GM23248 (cell line): Measurements from ENCODE around the gene SLC13A3.

ENCODE experiments used
- EZH2 ChIP-seq: fragments of 200-600 bp; sonication (generic); IDR thresholded peaks from 2 replicates; pipeline ENCODE4 v1.6.1; 2018; ENCODE audit warnings: antibody characterized with exemption, mild to moderate bottlenecking; ENCODE audit not compliant: insufficient read depth, poor library complexity, severe bottlenecking
- EZH2phosphoT487 ChIP-seq: fragments of 200-600 bp; sonication (generic); IDR thresholded peaks from 2 replicates; pipeline ENCODE4 v1.6.1; 2018; ENCODE audit warnings: antibody characterized with exemption, moderate library complexity, mild to moderate bottlenecking, low read depth; ENCODE audit not compliant: insufficient read depth

GRCh38 chr20:46578745-46579144, 72.5 kb downstream of the SLC13A3 start:
- TF ChIP-seq EZH2phosphoT487 (no peak), EZH2 (no peak)
